BLaER1 (cell line): Measurements from ENCODE around the gene PSMD11.
"Not testable (repeated sequence)": the region's sequence is repeated elsewhere in the genome, so short reads cannot be mapped to it uniquely, and the experiment has no call there.

Source experiments
- H3K27ac ChIP-seq: shearing (Covaris generic); formaldehyde crosslinking; 2 replicates; pipeline ENCODE4 v1.8.1; 2022
- H3K27me3 ChIP-seq: shearing (Covaris generic); formaldehyde crosslinking; 2 replicates; pipeline ENCODE4 v1.8.1; 2022
- H3K36me3 ChIP-seq: shearing (Covaris generic); formaldehyde crosslinking; 2 replicates; pipeline ENCODE4 v1.8.1; 2022
- H3K4me1 ChIP-seq: shearing (Covaris generic); formaldehyde crosslinking; 2 replicates; pipeline ENCODE4 v1.8.1; 2022
- H3K4me2 ChIP-seq: shearing (Covaris generic); formaldehyde crosslinking; 2 replicates; pipeline ENCODE4 v1.8.1; 2022
- H3K4me3 ChIP-seq: shearing (Covaris generic); formaldehyde crosslinking; 2 replicates; pipeline ENCODE4 v1.8.1; 2022
- H3K9ac ChIP-seq: shearing (Covaris generic); formaldehyde crosslinking; 2 replicates; pipeline ENCODE4 v1.8.1; 2022
- H3K9me3 ChIP-seq: shearing (Covaris generic); formaldehyde crosslinking; 2 replicates; pipeline ENCODE4 v1.8.1; 2022
- H4K20me1 ChIP-seq: shearing (Covaris generic); formaldehyde crosslinking; 2 replicates; pipeline ENCODE4 v1.8.1; 2022
- Cebpa-rat ChIP-seq: shearing (Covaris generic); IDR thresholded peaks from 2 replicates; pipeline ENCODE4 v1.8.1; 2022

PSMD11 gene

GRCh38 chr17:32444301-32445073, at the start of gene PSMD11:
TSS of gene PSMD11 (plus strand) at chr17:32444510. CDS start at chr17:32444524, 14 bp downstream.
- H4K20me1 ChIP-seq, result peaks cover 42% of the 10 kb centered on the region
- TF ChIP-seq Cebpa-rat, result no peak
- no peaks in the 10 kb centered on the region for H3K9me3 ChIP-seq
- peaks cover 20% of the 10 kb centered on the region for H3K4me1 ChIP-seq
- peak within 1 kb of the TSS; percentile 93 for H3K4me2 ChIP-seq
- H3K27ac ChIP-seq, result peak within 1 kb of the TSS; percentile 97
- peaks cover 28% of the 10 kb centered on the region for H3K36me3 ChIP-seq
- peak within 1 kb of the TSS; percentile 100 for H3K4me3 ChIP-seq
- no peaks in the 10 kb centered on the region for H3K27me3 ChIP-seq
- H3K9ac ChIP-seq, result peak within 1 kb of the TSS; percentile 99

- H3K9me3 ChIP-seq, result no peaks in the 10 kb centered on the region
- no peaks in the 10 kb centered on the region for H4K20me1 ChIP-seq
- H3K4me2 ChIP-seq, result no peak overlapping the region
- H3K4me3 ChIP-seq, result no peak overlapping the region
- no peak overlapping the region for H3K9ac ChIP-seq
- no peaks in the 10 kb centered on the region for H3K4me1 ChIP-seq
- no peaks in the 10 kb centered on the region for H3K27me3 ChIP-seq
- peaks cover 15% of the 10 kb centered on the region; the same call in 1 of the 2 replicates for H3K36me3 ChIP-seq
- H3K27ac ChIP-seq, result no peak overlapping the region
- TF ChIP-seq Cebpa-rat, result no peak
Measured at GRCh38 chr17:32396343-32396742, 48.0 kb upstream of the PSMD11 start.

- H3K4me2 ChIP-seq, result no peak overlapping the region
- no peak overlapping the region for H3K4me3 ChIP-seq
- TF ChIP-seq Cebpa-rat, result no peak
- no peaks in the 10 kb centered on the region for H3K27me3 ChIP-seq
- no peaks in the 10 kb centered on the region for H4K20me1 ChIP-seq
- no peaks in the 10 kb centered on the region for H3K9me3 ChIP-seq
- no peaks in the 10 kb centered on the region for H3K4me1 ChIP-seq
- H3K9ac ChIP-seq, result no peak overlapping the region
- no peak overlapping the region for H3K27ac ChIP-seq
- peaks cover 11% of the 10 kb centered on the region; the same call in 1 of the 2 replicates for H3K36me3 ChIP-seq
Measured at GRCh38 chr17:32398946-32399345, 45.4 kb upstream of the PSMD11 start.

GRCh38 chr17:32410085-32410484, 34.2 kb upstream of the PSMD11 start:
- not testable (repeated sequence) for H3K27me3 ChIP-seq, H3K27ac ChIP-seq, H3K9me3 ChIP-seq, H3K36me3 ChIP-seq, H4K20me1 ChIP-seq, H3K9ac ChIP-seq, H3K4me3 ChIP-seq
- H3K4me2 ChIP-seq, result peak overlapping the region; percentile 33; the same call in 1 of the 2 replicates
- peaks cover 24% of the 10 kb centered on the region for H3K4me1 ChIP-seq

GRCh38 chr17:32426894-32427293, 17.4 kb upstream of the PSMD11 start:
- H4K20me1 ChIP-seq, result no peaks in the 10 kb centered on the region

GRCh38 chr17:32429598-32429997, 14.7 kb upstream of the PSMD11 start:
- Histone ChIP-seq H3K27me3 (no peaks in the 10 kb centered on the region), H3K27ac (no peak overlapping the region), H3K4me3 (peak overlapping the region; percentile 25; the same call in 1 of the 2 replicates), H4K20me1 (no peaks in the 10 kb centered on the region), H3K9me3 (peaks cover 54% of the 10 kb centered on the region), H3K4me1 (no peaks in the 10 kb centered on the region), H3K4me2 (no peak overlapping the region), H3K36me3 (peaks cover 17% of the 10 kb centered on the region), H3K9ac (no peak overlapping the region)
- TF ChIP-seq Cebpa-rat, result no peak

More at GRCh38 chr17:32426894-32427293, 17.4 kb upstream of the PSMD11 start:
- Histone ChIP-seq H3K36me3 (peaks cover 17% of the 10 kb centered on the region), H3K4me3 (no peak overlapping the region), H3K4me1 (peaks cover 7% of the 10 kb centered on the region), H3K27me3 (no peaks in the 10 kb centered on the region), H3K9ac (no peak overlapping the region), H3K27ac (no peak overlapping the region), H3K4me2 (no peak overlapping the region), H3K9me3 (peaks cover 48% of the 10 kb centered on the region)
- TF ChIP-seq Cebpa-rat, result no peak

- no peaks in the 10 kb centered on the region for H3K27me3 ChIP-seq
- H3K9ac ChIP-seq, result no peak overlapping the region
- peaks cover 12% of the 10 kb centered on the region for H4K20me1 ChIP-seq
- H3K4me1 ChIP-seq, result peaks cover 7% of the 10 kb centered on the region
- TF ChIP-seq Cebpa-rat, result no peak
- H3K36me3 ChIP-seq, result no peaks in the 10 kb centered on the region
- peaks cover 15% of the 10 kb centered on the region for H3K9me3 ChIP-seq
- H3K4me3 ChIP-seq, result no peak overlapping the region
- no peak overlapping the region for H3K27ac ChIP-seq
- H3K4me2 ChIP-seq, result no peak overlapping the region
Measured at GRCh38 chr17:32440722-32441121, 3.6 kb upstream of the PSMD11 start.

GRCh38 chr17:32441886-32442285, 2.4 kb upstream of the PSMD11 start:
- H3K4me2 ChIP-seq, result no peak overlapping the region
- H3K27me3 ChIP-seq, result no peaks in the 10 kb centered on the region
- no peak overlapping the region for H3K4me3 ChIP-seq
- no peak overlapping the region for H3K9ac ChIP-seq
- TF ChIP-seq Cebpa-rat, result no peak
- peaks cover 18% of the 10 kb centered on the region for H3K4me1 ChIP-seq
- H3K36me3 ChIP-seq, result peaks cover 2% of the 10 kb centered on the region; the same call in 1 of the 2 replicates
- H3K27ac ChIP-seq, result no peak overlapping the region
- H3K9me3 ChIP-seq, result peaks cover 3% of the 10 kb centered on the region; the same call in 1 of the 2 replicates
- H4K20me1 ChIP-seq, result peaks cover 24% of the 10 kb centered on the region

GRCh38 chr17:32443827-32444300, 446 bp upstream of the PSMD11 start:
- Histone ChIP-seq H4K20me1 (peaks cover 36% of the 10 kb centered on the region), H3K9me3 (no peaks in the 10 kb centered on the region), H3K4me2 (peak overlapping the region; percentile 87), H3K4me1 (peaks cover 20% of the 10 kb centered on the region), H3K4me3 (peak overlapping the region; percentile 100), H3K9ac (peak overlapping the region; percentile 99), H3K27me3 (no peaks in the 10 kb centered on the region), H3K27ac (no peak overlapping the region), H3K36me3 (peaks cover 22% of the 10 kb centered on the region)
- TF ChIP-seq Cebpa-rat, result no peak

- Histone ChIP-seq H3K9ac (peak overlapping the region; percentile 99), H4K20me1 (peaks cover 48% of the 10 kb centered on the region), H3K36me3 (peaks cover 34% of the 10 kb centered on the region), H3K27ac (peak overlapping the region; percentile 97), H3K9me3 (no peaks in the 10 kb centered on the region), H3K4me3 (peak overlapping the region; percentile 100), H3K4me2 (peak overlapping the region; percentile 93), H3K27me3 (no peaks in the 10 kb centered on the region), H3K4me1 (peaks cover 20% of the 10 kb centered on the region)
- TF ChIP-seq Cebpa-rat, result no peak
Measured at GRCh38 chr17:32445074-32445415, 735 bp downstream of the PSMD11 start.
